MM.1S (cell line): ENCODE measurements around the gene WDR72.

ENCODE experiments used
- DNase-seq: peaks from one replicate; pipeline ENCODE4 v3.0.0-alpha.2; 2015
- H2AFZ ChIP-seq: fragments of 300-600 bp; sonication (generic); 2 replicates; pipeline ENCODE4 v1.6.0; 2016; ENCODE audit warnings: antibody characterized with exemption, low read length
- H3F3A ChIP-seq: fragments of 300-600 bp; sonication (generic); 2 replicates; pipeline ENCODE4 v1.6.1; 2016; ENCODE audit warnings: mild to moderate bottlenecking, antibody characterized with exemption, low read length, moderate library complexity, mixed read lengths; ENCODE audit not compliant: insufficient read depth
- H3K27ac ChIP-seq: fragments of 300-600 bp; sonication (generic); 2 replicates; pipeline ENCODE4 v1.5.1; 2016; ENCODE audit warnings: mild to moderate bottlenecking, low read length
- H3K27me3 ChIP-seq: fragments of 300-600 bp; sonication (generic); replicated peaks from 2 replicates; pipeline ENCODE4 v1.6.0; 2016; ENCODE audit warnings: low read length; ENCODE audit not compliant: insufficient read depth
- H3K36me3 ChIP-seq: fragments of 300-600 bp; sonication (generic); replicated peaks from 2 replicates; pipeline ENCODE4 v1.6.1; 2016; ENCODE audit warnings: mild to moderate bottlenecking, low read length, mixed read lengths; ENCODE audit not compliant: insufficient read depth
- H3K4me1 ChIP-seq: fragments of 300-600 bp; sonication (generic); 2 replicates; pipeline ENCODE4 v1.6.1; 2016; ENCODE audit warnings: low read length, mixed read lengths
- H3K4me2 ChIP-seq: fragments of 300-600 bp; sonication (generic); 2 replicates; pipeline ENCODE4 v1.6.0; 2016; ENCODE audit warnings: low read depth, low read length
- H3K4me3 ChIP-seq: fragments of 300-600 bp; sonication (generic); 2 replicates; pipeline ENCODE4 v1.5.1; 2016; ENCODE audit warnings: low read length, mixed read lengths
- H3K79me2 ChIP-seq: fragments of 300-600 bp; sonication (generic); 2 replicates; pipeline ENCODE4 v1.6.1; 2016; ENCODE audit warnings: mixed run types, low read length, mixed read lengths
- H3K9ac ChIP-seq: fragments of 300-600 bp; sonication (generic); 2 replicates; pipeline ENCODE4 v1.6.1; 2016; ENCODE audit warnings: low read length, mixed read lengths
- H3K9me2 ChIP-seq: fragments of 300-600 bp; sonication (generic); replicated peaks from 2 replicates; pipeline ENCODE4 v1.6.1; 2016; ENCODE audit warnings: mild to moderate bottlenecking, low read length, mixed read lengths; ENCODE audit not compliant: insufficient read depth
- H3K9me3 ChIP-seq: fragments of 300-600 bp; sonication (generic); replicated peaks from 2 replicates; pipeline ENCODE4 v1.6.1; 2016; ENCODE audit warnings: mild to moderate bottlenecking, low read length, mixed read lengths; ENCODE audit not compliant: insufficient read depth
- H4K20me1 ChIP-seq: fragments of 300-600 bp; sonication (generic); 2 replicates; pipeline ENCODE4 v1.6.1; 2016; ENCODE audit warnings: mild to moderate bottlenecking, low read length, moderate library complexity, mixed read lengths; ENCODE audit not compliant: insufficient read depth
- CTCF ChIP-seq: fragments of 300-600 bp; sonication (generic); IDR thresholded peaks from 2 replicates; pipeline ENCODE4 v1.5.1; 2016; ENCODE audit warnings: antibody characterized with exemption, low read length, mixed read lengths
- EZH2 ChIP-seq: fragments of 300-600 bp; sonication (generic); optimal IDR thresholded peaks from 2 replicates; pipeline ENCODE3; 2017; ENCODE audit warnings: low read depth, mild to moderate bottlenecking, antibody characterized with exemption, low read length, mixed read lengths
- EZH2phosphoT487 ChIP-seq: fragments of 300-600 bp; sonication (generic); IDR thresholded peaks from 2 replicates; pipeline ENCODE4 v1.6.1; 2018; ENCODE audit warnings: antibody characterized with exemption, low read length

Gene WDR72

DNA sequence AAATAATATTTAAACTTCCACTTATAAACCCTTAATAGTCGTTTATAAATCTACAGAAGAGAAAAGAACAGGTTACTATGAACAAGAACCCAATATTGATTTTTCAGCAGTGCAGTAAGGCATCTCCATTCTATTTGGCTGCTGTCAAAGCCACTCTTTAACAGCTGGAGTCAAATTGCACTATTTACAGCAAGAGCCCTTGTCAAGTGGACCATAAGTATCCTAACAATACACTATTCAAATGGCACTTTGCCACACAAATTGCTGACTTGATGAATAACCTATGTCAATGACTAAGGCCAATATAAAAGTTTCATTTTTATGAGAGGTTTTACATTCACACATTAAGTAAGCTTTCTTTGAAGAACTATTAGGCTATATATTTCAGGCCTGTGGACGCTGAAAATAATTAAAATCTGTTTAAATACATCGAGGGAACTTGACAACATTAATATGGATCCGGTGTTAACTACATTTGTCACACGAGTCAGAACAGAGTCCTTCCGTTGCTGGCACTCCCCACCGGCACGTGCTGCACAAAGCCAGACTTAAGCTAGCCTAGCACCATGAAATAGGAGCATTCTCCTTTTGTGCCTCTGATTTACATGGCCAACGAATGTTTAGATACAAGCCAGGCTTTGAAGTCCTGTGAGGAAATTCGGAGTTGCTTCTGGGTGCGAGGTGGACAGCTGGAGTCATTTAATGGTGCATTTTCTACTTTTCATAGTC is 100.5 kb downstream of the WDR72 start:
- Histone ChIP-seq H3K4me3 (no peak overlapping the region), H3K36me3 (no peaks in the 10 kb centered on the region), H3K9me3 (no peaks in the 10 kb centered on the region), H4K20me1 (no peaks in the 10 kb centered on the region), H2AFZ (no peak overlapping the region), H3K9ac (no peak overlapping the region), H3K9me2 (no peaks in the 10 kb centered on the region), H3K27ac (no peak overlapping the region), H3K79me2 (no peaks in the 10 kb centered on the region), H3K27me3 (no peaks in the 10 kb centered on the region), H3F3A (no peaks in the 10 kb centered on the region), H3K4me2 (no peak overlapping the region), H3K4me1 (no peaks in the 10 kb centered on the region)
- TF ChIP-seq EZH2 (no peak), CTCF (no peak), EZH2phosphoT487 (no peak)
- no peak for DNase-seq

DNA sequence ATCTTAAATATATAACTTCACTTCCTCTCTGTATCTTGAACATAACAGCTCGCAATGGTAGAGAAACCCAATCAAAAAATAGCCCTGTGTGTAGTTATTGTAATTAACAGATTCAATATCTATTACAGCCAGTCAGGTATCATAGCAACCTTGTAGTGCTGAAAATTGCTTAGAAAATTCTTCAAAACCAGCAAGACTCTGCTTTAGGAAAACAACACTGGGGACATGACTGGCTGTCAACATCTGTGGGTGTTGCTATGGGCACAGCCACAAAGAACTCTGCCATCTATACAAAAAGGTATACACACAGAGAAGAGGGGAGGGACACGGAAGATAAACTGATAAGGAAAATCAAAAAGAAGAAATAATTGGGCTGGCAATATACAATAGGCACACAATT is 101.2 kb downstream of the WDR72 start:
- DNase-seq, result no peak
- TF ChIP-seq EZH2phosphoT487, result no peak
- TF ChIP-seq CTCF, result no peak
- TF ChIP-seq EZH2, result no peak
- H3K9me2 ChIP-seq, result no peaks in the 10 kb centered on the region
- no peaks in the 10 kb centered on the region for H3K9me3 ChIP-seq
- no peak overlapping the region for H3K27ac ChIP-seq
- no peaks in the 10 kb centered on the region for H3K79me2 ChIP-seq
- H3K27me3 ChIP-seq, result no peaks in the 10 kb centered on the region
- H3K4me3 ChIP-seq, result no peak overlapping the region
- H3K36me3 ChIP-seq, result no peaks in the 10 kb centered on the region
- H2AFZ ChIP-seq, result no peak overlapping the region
- H3K4me1 ChIP-seq, result no peaks in the 10 kb centered on the region
- no peaks in the 10 kb centered on the region for H4K20me1 ChIP-seq
- no peak overlapping the region for H3K9ac ChIP-seq
- H3F3A ChIP-seq, result no peaks in the 10 kb centered on the region
- no peak overlapping the region for H3K4me2 ChIP-seq

- Histone ChIP-seq H3K36me3 (no peaks in the 10 kb centered on the region), H3K27me3 (no peaks in the 10 kb centered on the region), H3K9me3 (no peaks in the 10 kb centered on the region), H4K20me1 (no peaks in the 10 kb centered on the region), H3K79me2 (no peaks in the 10 kb centered on the region), H3K9me2 (no peaks in the 10 kb centered on the region), H2AFZ (no peak overlapping the region), H3K4me1 (no peaks in the 10 kb centered on the region), H3K4me2 (no peak overlapping the region), H3K4me3 (no peak overlapping the region), H3F3A (no peaks in the 10 kb centered on the region), H3K9ac (no peak overlapping the region), H3K27ac (no peak overlapping the region)
- no peak for DNase-seq
- TF ChIP-seq EZH2 (no peak), EZH2phosphoT487 (no peak), CTCF (no peak)
Measured at GRCh38 chr15:53648934-53649333, 110.5 kb downstream of the WDR72 start.
